Activated naive CD4-positive, alpha-beta T cell treated with anti-CD3 and anti-CD28 coated beads for 36 hours (primary cell): ENCODE measurements around the gene TENM4. TPM values are rescaled to one million over a fixed set of nuclear protein-coding genes. Genes with fewer than 3 reads are reported as not detected.

Experiments used
- CTCF ChIA-PET: fragments of 350-600 bp; sonication (Branson Sonifier 250); formaldehyde crosslinking; loops from one replicate; lab custom pipeline; 2021; ENCODE audit warnings: antibody characterized with exemption; lab: Charles Lee
- DNase-seq: peaks from one replicate; pipeline ENCODE4 v3.0.0-alpha.2; 2020
- H3K27ac Mint-ChIP-seq: one replicate; pipeline ENCODE4 v1.8.0; 2021; ENCODE audit warnings: mild to moderate bottlenecking, mixed read lengths
- H3K27me3 Mint-ChIP-seq: one replicate; pipeline ENCODE4 v1.8.0; 2021; ENCODE audit warnings: low read depth, mixed read lengths
- H3K36me3 Mint-ChIP-seq: one replicate; pipeline ENCODE4 v1.8.0; 2021; ENCODE audit warnings: low read depth, mixed read lengths
- H3K4me1 Mint-ChIP-seq: one replicate; pipeline ENCODE4 v1.8.0; 2021; ENCODE audit warnings: low read depth, mixed read lengths
- H3K4me3 Mint-ChIP-seq: one replicate; pipeline ENCODE4 v1.8.0; 2021; ENCODE audit warnings: mild to moderate bottlenecking, moderate library complexity, mixed read lengths
- H3K9me3 Mint-ChIP-seq: one replicate; pipeline ENCODE4 v1.8.0; 2021; ENCODE audit warnings: mixed read lengths
- intact Hi-C: fragments of 100-400 bp; cut with micrococcal nuclease; formaldehyde crosslinking; loops from one replicate; pipeline ENCODE4 v1.15.1; 2023
- total RNA-seq, 2 experiments: library from RNA; stranded (reverse); gene quantifications; one replicate each; pipeline ENCODE4 v1.2.3, GENCODE V29; 2021

Gene TENM4
- total RNA-seq, 2 experiments from 2014 or later, result not detected

- CTCF ChIA-PET, result interaction anchor here (0.7 kb wide), 1 partner anchor 10 kb away, joined by 3 read pairs; no protein-coding TSS in a partner anchor
- H3K27ac Mint-ChIP-seq, result no peak overlapping the region
- DNase-seq, result no peak
- H3K4me3 Mint-ChIP-seq, result no peak overlapping the region
- H3K4me1 Mint-ChIP-seq, result no peaks in the 10 kb centered on the region
- no peaks in the 10 kb centered on the region for H3K27me3 Mint-ChIP-seq
- no peaks in the 10 kb centered on the region for H3K36me3 Mint-ChIP-seq
- intact Hi-C loops, result no loop called here
- no peaks in the 10 kb centered on the region for H3K9me3 Mint-ChIP-seq
These were observed 351.9 kb downstream of the TENM4 start for GRCh38 chr11:79088967-79089366.

GRCh38 chr11:79087961-79088318 lies 352.9 kb downstream of the TENM4 start:
- Mint-ChIP-seq H3K4me1 (no peaks in the 10 kb centered on the region), H3K27me3 (no peaks in the 10 kb centered on the region), H3K27ac (no peak overlapping the region), H3K9me3 (no peaks in the 10 kb centered on the region), H3K36me3 (no peaks in the 10 kb centered on the region), H3K4me3 (no peak overlapping the region)
- CTCF ChIA-PET, result interaction anchor here (0.6 to 0.7 kb wide), 2 partner anchors 9 to 254 kb away, joined by 3 read pairs; no protein-coding TSS in a partner anchor
- DNase-seq, result no peak
- intact Hi-C loops, result no loop called here

GRCh38 chr11:79087238-79087960 lies 353.4 kb downstream of the TENM4 start:
- CTCF ChIA-PET, result interaction anchor here (0.6 to 1.2 kb wide), 2 partner anchors 12 to 253 kb away, joined by 3 read pairs; no protein-coding TSS in a partner anchor
- intact Hi-C loops, result no loop called here
- DNase-seq, result no peak
- H3K27ac Mint-ChIP-seq, result no peak overlapping the region
- no peak overlapping the region for H3K4me3 Mint-ChIP-seq
- no peaks in the 10 kb centered on the region for H3K4me1 Mint-ChIP-seq
- no peaks in the 10 kb centered on the region for H3K36me3 Mint-ChIP-seq
- no peaks in the 10 kb centered on the region for H3K9me3 Mint-ChIP-seq
- H3K27me3 Mint-ChIP-seq, result no peaks in the 10 kb centered on the region

GRCh38 chr11:79086056-79086455 lies 354.8 kb downstream of the TENM4 start:
- Mint-ChIP-seq H3K4me1 (no peaks in the 10 kb centered on the region), H3K36me3 (no peaks in the 10 kb centered on the region), H3K4me3 (no peak overlapping the region), H3K9me3 (no peaks in the 10 kb centered on the region), H3K27me3 (no peaks in the 10 kb centered on the region), H3K27ac (no peak overlapping the region)
- DNase-seq, result no peak
- CTCF ChIA-PET, result interaction anchor here (1.2 kb wide), 1 partner anchor 11 kb away, joined by 3 read pairs; no protein-coding TSS in a partner anchor
- intact Hi-C loops, result no loop called here

- DNase-seq, result no peak
- no peak overlapping the region for H3K4me3 Mint-ChIP-seq
- H3K27me3 Mint-ChIP-seq, result no peaks in the 10 kb centered on the region
- H3K4me1 Mint-ChIP-seq, result no peaks in the 10 kb centered on the region
- H3K27ac Mint-ChIP-seq, result no peak overlapping the region
- intact Hi-C loops, result no loop called here
- H3K36me3 Mint-ChIP-seq, result no peaks in the 10 kb centered on the region
- H3K9me3 Mint-ChIP-seq, result no peaks in the 10 kb centered on the region
- CTCF ChIA-PET, result interaction anchor here (1.5 kb wide), 1 partner anchor 9 kb away, joined by 4 read pairs; no protein-coding TSS in a partner anchor
These were observed 356.4 kb downstream of the TENM4 start for GRCh38 chr11:79084382-79084781.

GRCh38 chr11:79083352-79083751 lies 357.5 kb downstream of the TENM4 start:
- no peak overlapping the region for H3K27ac Mint-ChIP-seq
- CTCF ChIA-PET, result interaction anchor here (1.5 kb wide), 1 partner anchor 8 kb away, joined by 4 read pairs; no protein-coding TSS in a partner anchor
- intact Hi-C loops, result no loop called here
- no peak for DNase-seq
- H3K9me3 Mint-ChIP-seq, result no peaks in the 10 kb centered on the region
- H3K4me3 Mint-ChIP-seq, result no peak overlapping the region
- no peaks in the 10 kb centered on the region for H3K36me3 Mint-ChIP-seq
- H3K27me3 Mint-ChIP-seq, result no peaks in the 10 kb centered on the region
- H3K4me1 Mint-ChIP-seq, result no peaks in the 10 kb centered on the region

GRCh38 chr11:79082907-79083306 lies 357.9 kb downstream of the TENM4 start:
- Mint-ChIP-seq H3K9me3 (no peaks in the 10 kb centered on the region), H3K36me3 (no peaks in the 10 kb centered on the region), H3K4me3 (no peak overlapping the region), H3K4me1 (no peaks in the 10 kb centered on the region), H3K27me3 (no peaks in the 10 kb centered on the region), H3K27ac (no peak overlapping the region)
- CTCF ChIA-PET, result no interaction called here
- DNase-seq, result no peak
- intact Hi-C loops, result no loop called here

GRCh38 chr11:79082280-79082679 lies 358.6 kb downstream of the TENM4 start:
- no peak overlapping the region for H3K4me3 Mint-ChIP-seq
- intact Hi-C loops, result no loop called here
- CTCF ChIA-PET, result no interaction called here

GRCh38 chr11:79081471-79082031 lies 359.3 kb downstream of the TENM4 start:
- Mint-ChIP-seq H3K27ac (no peak overlapping the region), H3K9me3 (no peaks in the 10 kb centered on the region), H3K4me3 (no peak overlapping the region), H3K4me1 (no peaks in the 10 kb centered on the region), H3K27me3 (peaks cover 2% of the 10 kb centered on the region), H3K36me3 (no peaks in the 10 kb centered on the region)
- DNase-seq, result no peak
- intact Hi-C loops, result no loop called here
- CTCF ChIA-PET, result interaction anchor here (0.6 kb wide), 1 partner anchor 16 kb away, joined by 3 read pairs; no protein-coding TSS in a partner anchor

More at GRCh38 chr11:79082280-79082679, 358.6 kb downstream of the TENM4 start:
- DNase-seq, result no peak
- H3K9me3 Mint-ChIP-seq, result no peaks in the 10 kb centered on the region
- no peaks in the 10 kb centered on the region for H3K27me3 Mint-ChIP-seq
- no peaks in the 10 kb centered on the region for H3K36me3 Mint-ChIP-seq
- H3K27ac Mint-ChIP-seq, result no peak overlapping the region
- no peaks in the 10 kb centered on the region for H3K4me1 Mint-ChIP-seq

- Mint-ChIP-seq H3K9me3 (no peaks in the 10 kb centered on the region), H3K4me1 (no peaks in the 10 kb centered on the region), H3K36me3 (no peaks in the 10 kb centered on the region), H3K27me3 (peaks cover 2% of the 10 kb centered on the region), H3K27ac (no peak overlapping the region), H3K4me3 (no peak overlapping the region)
- intact Hi-C loops, result no loop called here
- DNase-seq, result no peak
- CTCF ChIA-PET, result no interaction called here
These were observed 360.3 kb downstream of the TENM4 start for GRCh38 chr11:79080551-79080950.

GRCh38 chr11:79078999-79079398 lies 361.8 kb downstream of the TENM4 start:
- CTCF ChIA-PET, result interaction anchor here (0.8 kb wide), 1 partner anchor 9 kb away, joined by 3 read pairs; no protein-coding TSS in a partner anchor
- Mint-ChIP-seq H3K27ac (no peak overlapping the region), H3K27me3 (peaks cover 2% of the 10 kb centered on the region), H3K36me3 (no peaks in the 10 kb centered on the region), H3K9me3 (no peaks in the 10 kb centered on the region), H3K4me3 (no peak overlapping the region), H3K4me1 (no peaks in the 10 kb centered on the region)
- DNase-seq, result no peak
- intact Hi-C loops, result no loop called here

- Mint-ChIP-seq H3K9me3 (no peaks in the 10 kb centered on the region), H3K27me3 (peaks cover 2% of the 10 kb centered on the region), H3K4me3 (no peak overlapping the region), H3K27ac (no peak overlapping the region), H3K4me1 (no peaks in the 10 kb centered on the region), H3K36me3 (no peaks in the 10 kb centered on the region)
- no peak for DNase-seq
- CTCF ChIA-PET, result interaction anchor here (0.8 kb wide), 1 partner anchor 10 kb away, joined by 3 read pairs; no protein-coding TSS in a partner anchor
- intact Hi-C loops, result no loop called here
These were observed 362.4 kb downstream of the TENM4 start for GRCh38 chr11:79078456-79078855.
